ENCODE results near the gene SAE1. TPM values are rescaled to one million over a fixed set of nuclear protein-coding genes. Genes with fewer than 3 reads are reported as not detected.
A peak's percentile ranks its signal among the peaks of the same experiment; 100 is the strongest.

The SAE1 gene
- total RNA-seq (2022) (169 and 174 TPM in 2 replicates), Bru-seq, nascent RNA (percentile 93 among the genes with signal in this experiment), BruChase-seq, experiment 1, labeled RNA remaining after a 6-hour chase (percentile 94 among the genes with signal in this experiment), BruChase-seq, experiment 2, labeled RNA remaining after a 2-hour chase (percentile 93 among the genes with signal in this experiment)
- long read RNA-seq, transcript SAE1-201 (9 exons, 2,049 nt) = major isoform, 337 of 470 reads
- long read RNA-seq, transcript SAE1-202 (8 exons, 1,851 nt) = minor isoform, 8 of 470 reads
- long read RNA-seq, partial matches to known transcripts = 10 of 470 reads
- long read RNA-seq, other reads (novel, unspliced or antisense) = 107 of 470 reads

DNA sequence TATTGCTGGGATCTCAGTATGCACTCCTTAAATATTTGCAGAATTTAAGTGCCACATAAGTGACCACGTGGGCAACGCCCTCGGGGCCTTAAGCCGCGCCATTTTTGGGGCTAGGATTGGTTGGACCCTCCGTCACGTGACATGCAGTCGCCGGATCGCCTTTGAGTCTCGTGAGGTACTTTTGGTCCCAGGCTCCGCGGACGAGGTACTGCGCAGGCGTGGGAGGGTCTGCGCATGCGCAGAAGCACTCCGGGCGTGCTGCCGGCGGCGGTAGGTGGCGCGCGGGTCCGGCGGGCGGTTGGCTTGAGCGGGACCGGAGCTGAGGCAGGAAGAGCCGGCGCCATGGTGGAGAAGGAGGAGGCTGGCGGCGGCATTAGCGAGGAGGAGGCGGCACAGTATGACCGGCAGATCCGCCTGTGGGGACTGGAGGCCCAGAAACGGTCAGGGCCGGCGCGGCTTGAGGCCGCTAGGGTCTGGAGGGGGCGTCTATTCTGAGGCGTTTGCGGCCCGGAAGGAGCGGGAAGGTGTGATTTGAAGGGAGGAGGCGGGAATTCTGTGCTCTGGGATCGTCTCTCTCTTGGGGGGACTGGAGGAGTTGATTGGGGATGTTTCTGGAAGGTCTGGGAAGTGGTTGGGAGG, at the start of gene SAE1:
SAE1 (plus strand) TSS at position 247 of the 639 bp plus-strand sequence; CDS start at position 343, 96 bp downstream.
- Mint-ChIP-seq H3K36me3 (ENCODE audit: insufficient read depth, unreplicated experiment) (peaks cover 48% of the 10 kb centered on the region), H3K4me3 (ENCODE audit: low read depth, unreplicated experiment) (peak within 1 kb of the TSS; percentile 95), H3K9me3 (ENCODE audit: low read depth, unreplicated experiment) (peaks cover 3% of the 10 kb centered on the region), H3K4me1 (ENCODE audit: low read depth, unreplicated experiment) (peaks cover 38% of the 10 kb centered on the region), H3K27me3 (ENCODE audit: unreplicated experiment) (no peaks in the 10 kb centered on the region), H3K27ac (ENCODE audit: unreplicated experiment) (peak within 1 kb of the TSS; percentile 85)
- CTCF ChIA-PET = interaction anchor here (0.6 to 2.5 kb wide), 10 partner anchors 17 to 466 kb away, joined by 3 to 21 read pairs (median 4); partner anchors contain the start of gene ZC3H4
- TF ChIP-seq, protein P1, sequence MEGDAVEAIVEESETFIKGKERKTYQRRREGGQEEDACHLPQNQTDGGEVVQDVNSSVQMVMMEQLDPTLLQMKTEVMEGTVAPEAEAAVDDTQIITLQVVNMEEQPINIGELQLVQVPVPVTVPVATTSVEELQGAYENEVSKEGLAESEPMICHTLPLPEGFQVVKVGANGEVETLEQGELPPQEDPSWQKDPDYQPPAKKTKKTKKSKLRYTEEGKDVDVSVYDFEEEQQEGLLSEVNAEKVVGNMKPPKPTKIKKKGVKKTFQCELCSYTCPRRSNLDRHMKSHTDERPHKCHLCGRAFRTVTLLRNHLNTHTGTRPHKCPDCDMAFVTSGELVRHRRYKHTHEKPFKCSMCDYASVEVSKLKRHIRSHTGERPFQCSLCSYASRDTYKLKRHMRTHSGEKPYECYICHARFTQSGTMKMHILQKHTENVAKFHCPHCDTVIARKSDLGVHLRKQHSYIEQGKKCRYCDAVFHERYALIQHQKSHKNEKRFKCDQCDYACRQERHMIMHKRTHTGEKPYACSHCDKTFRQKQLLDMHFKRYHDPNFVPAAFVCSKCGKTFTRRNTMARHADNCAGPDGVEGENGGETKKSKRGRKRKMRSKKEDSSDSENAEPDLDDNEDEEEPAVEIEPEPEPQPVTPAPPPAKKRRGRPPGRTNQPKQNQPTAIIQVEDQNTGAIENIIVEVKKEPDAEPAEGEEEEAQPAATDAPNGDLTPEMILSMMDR (IDR thresholded peaks at IDR 0.05; ENCODE audit: unreplicated experiment) = no peak
- no TSS peak for BruUV-seq (replicated peaks)
- intact Hi-C loops (cut with micrococcal nuclease; ENCODE audit: unreplicated experiment) = no loop called here
- peak; percentile 99 for DNase-seq

- intact Hi-C loops (cut with micrococcal nuclease; ENCODE audit: unreplicated experiment) = no loop called here
- no peak overlapping the region for H3K4me3 Mint-ChIP-seq (ENCODE audit: low read depth, unreplicated experiment)
- TF ChIP-seq, protein P1 (IDR thresholded peaks at IDR 0.05; ENCODE audit: unreplicated experiment) = no peak
- no peaks in the 10 kb centered on the region for H3K27me3 Mint-ChIP-seq (ENCODE audit: unreplicated experiment)
- DNase-seq = no peak
- no TSS peak for BruUV-seq (replicated peaks)
- no peaks in the 10 kb centered on the region for H3K9me3 Mint-ChIP-seq (ENCODE audit: low read depth, unreplicated experiment)
- no peaks in the 10 kb centered on the region for H3K4me1 Mint-ChIP-seq (ENCODE audit: low read depth, unreplicated experiment)
- H3K27ac Mint-ChIP-seq (ENCODE audit: unreplicated experiment) = no peak overlapping the region
- H3K36me3 Mint-ChIP-seq (ENCODE audit: insufficient read depth, unreplicated experiment) = peaks cover 91% of the 10 kb centered on the region
- CTCF ChIA-PET = interaction anchor here (0.9 to 3.3 kb wide), 3 partner anchors 15 to 74 kb away, joined by 3 to 33 read pairs (median 6); partner anchors contain the start of gene ZC3H4
Observed at GRCh38 chr19:47081095-47081494, 49.5 kb upstream of the SAE1 start.

- no peak overlapping the region for H3K4me3 Mint-ChIP-seq (ENCODE audit: low read depth, unreplicated experiment)
- H3K27ac Mint-ChIP-seq (ENCODE audit: unreplicated experiment) = no peak overlapping the region
- intact Hi-C loops (cut with micrococcal nuclease; ENCODE audit: unreplicated experiment) = no loop called here
- H3K27me3 Mint-ChIP-seq (ENCODE audit: unreplicated experiment) = no peaks in the 10 kb centered on the region
- no peaks in the 10 kb centered on the region for H3K9me3 Mint-ChIP-seq (ENCODE audit: low read depth, unreplicated experiment)
- no peak for DNase-seq
- CTCF ChIA-PET = no interaction called here
- TF ChIP-seq, protein P1 (IDR thresholded peaks at IDR 0.05; ENCODE audit: unreplicated experiment) = no peak
- peaks cover 91% of the 10 kb centered on the region for H3K36me3 Mint-ChIP-seq (ENCODE audit: insufficient read depth, unreplicated experiment)
- H3K4me1 Mint-ChIP-seq (ENCODE audit: low read depth, unreplicated experiment) = no peaks in the 10 kb centered on the region
- BruUV-seq (replicated peaks) = no TSS peak
Observed at GRCh38 chr19:47082493-47082892, 48.1 kb upstream of the SAE1 start.

DNA sequence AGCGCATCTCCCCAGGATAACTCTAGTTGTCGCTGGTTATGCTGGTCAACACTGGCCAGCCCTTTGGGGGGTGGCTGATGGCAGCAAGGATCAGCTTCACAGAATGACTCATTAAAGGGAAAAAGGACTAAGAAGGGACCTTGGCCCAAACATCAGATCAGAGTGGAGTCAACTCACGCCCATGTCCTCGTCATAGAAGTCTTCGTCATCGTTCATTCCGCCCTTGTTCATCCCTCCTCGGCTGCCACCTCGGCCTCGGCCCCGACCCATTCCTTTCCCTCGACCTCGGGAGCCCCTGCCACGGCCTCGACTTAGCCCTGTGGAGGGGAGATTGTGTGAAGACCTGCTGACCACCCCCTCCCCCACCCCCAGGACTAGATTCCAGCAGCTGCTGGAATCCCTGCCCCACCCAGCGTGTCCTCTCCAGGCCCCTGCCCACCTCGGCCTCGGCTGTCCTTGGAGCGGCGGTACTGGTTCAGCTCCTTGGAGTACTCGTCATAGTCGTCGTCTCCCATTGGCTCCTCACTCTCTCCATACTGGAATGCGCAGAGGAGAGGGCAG, 45.7 kb upstream of the SAE1 start:
- BruUV-seq (replicated peaks) = no TSS peak
- DNase-seq = no peak
- Mint-ChIP-seq H3K27ac (ENCODE audit: unreplicated experiment) (no peak overlapping the region), H3K4me3 (ENCODE audit: low read depth, unreplicated experiment) (no peak overlapping the region), H3K36me3 (ENCODE audit: insufficient read depth, unreplicated experiment) (peaks cover 84% of the 10 kb centered on the region), H3K4me1 (ENCODE audit: low read depth, unreplicated experiment) (peaks cover 7% of the 10 kb centered on the region), H3K9me3 (ENCODE audit: low read depth, unreplicated experiment) (no peaks in the 10 kb centered on the region), H3K27me3 (ENCODE audit: unreplicated experiment) (no peaks in the 10 kb centered on the region)
- CTCF ChIA-PET = no interaction called here
- intact Hi-C loops (cut with micrococcal nuclease; ENCODE audit: unreplicated experiment) = no loop called here
- TF ChIP-seq, protein P1 (IDR thresholded peaks at IDR 0.05; ENCODE audit: unreplicated experiment) = no peak

Measured in Calu3 (cell line).